Activated B cell treated with CpG ODN at 0.5 μM for 24 hours (primary cell): ENCODE results near the gene SMURF1. TPM values are rescaled to one million over a fixed set of nuclear protein-coding genes. Genes with fewer than 3 reads are reported as not detected.

Source experiments
- ATAC-seq: fragments of 200-7000 bp; cut with Tn5 transposase; one replicate; pipeline ENCODE4 v1.10.0; 2021; ENCODE audit warnings: low read depth, mild to moderate bottlenecking, moderate library complexity
- CTCF ChIA-PET: fragments of 350-600 bp; sonication (Branson Sonifier 250); formaldehyde crosslinking; loops from one replicate; lab custom pipeline; 2021; ENCODE audit warnings: antibody characterized with exemption; lab: Charles Lee
- POLR2A ChIA-PET: fragments of 350-600 bp; sonication (Branson Sonifier 250); formaldehyde crosslinking; loops from one replicate; lab custom pipeline; 2021; ENCODE audit warnings: antibody characterized with exemption; lab: Charles Lee
- DNase-seq: peaks from one replicate; pipeline ENCODE4 v3.0.0; 2022
- H3K27ac Mint-ChIP-seq: one replicate; pipeline ENCODE4 v1.8.0; 2020; ENCODE audit warnings: mixed read lengths
- H3K27me3 Mint-ChIP-seq: one replicate; pipeline ENCODE4 v1.8.0; 2021; ENCODE audit warnings: mixed read lengths
- H3K36me3 Mint-ChIP-seq: one replicate; pipeline ENCODE4 v1.8.0; 2021; ENCODE audit warnings: low read depth, mixed read lengths
- H3K4me1 Mint-ChIP-seq: one replicate; pipeline ENCODE4 v1.8.0; 2021; ENCODE audit warnings: mixed read lengths
- H3K4me3 Mint-ChIP-seq: one replicate; pipeline ENCODE4 v1.8.0; 2020; ENCODE audit warnings: mild to moderate bottlenecking, mixed read lengths
- H3K9me3 Mint-ChIP-seq: one replicate; pipeline ENCODE4 v1.8.0; 2020; ENCODE audit warnings: mixed read lengths
- CTCF ChIP-seq: fragments of 200-600 bp; IDR thresholded peaks from one replicate; pipeline ENCODE4 v1.8.0; 2022; ENCODE audit warnings: antibody characterized with exemption, mild to moderate bottlenecking
- intact Hi-C: fragments of 100-400 bp; cut with micrococcal nuclease; formaldehyde crosslinking; loops from one replicate; pipeline ENCODE4 v1.15.1; 2024
- total RNA-seq: library from RNA; stranded (reverse); gene quantifications from 2 replicates; pipeline ENCODE4 v1.2.3, GENCODE V29; 2022

The SMURF1 gene
- total RNA-seq, 1 donor from 2014 or later: 23.1 TPM

- Mint-ChIP-seq H3K4me1 (peaks cover 49% of the 10 kb centered on the region), H3K36me3 (no peaks in the 10 kb centered on the region), H3K27ac (no peak overlapping the region), H3K9me3 (no peaks in the 10 kb centered on the region), H3K27me3 (no peaks in the 10 kb centered on the region), H3K4me3 (no peak overlapping the region)
- ATAC-seq (no peak), DNase-seq (no peak)
- no peak for TF ChIP-seq CTCF
- CTCF ChIA-PET: no interaction called here
- intact Hi-C loops: no loop called here
- POLR2A ChIA-PET: no interaction called here
Observed at GRCh38 chr7:99132595-99133321, 11.2 kb downstream of the SMURF1 start.

GRCh38 chr7:99131290-99131689 is 12.6 kb downstream of the SMURF1 start:
- Mint-ChIP-seq H3K27ac (no peak overlapping the region), H3K4me1 (peaks cover 39% of the 10 kb centered on the region), H3K9me3 (no peaks in the 10 kb centered on the region), H3K36me3 (no peaks in the 10 kb centered on the region), H3K27me3 (no peaks in the 10 kb centered on the region), H3K4me3 (no peak overlapping the region)
- no peak for DNase-seq
- ChIA-PET CTCF (no interaction called here), POLR2A (no interaction called here)
- no peak for TF ChIP-seq CTCF
- ATAC-seq: no peak
- intact Hi-C loops: no loop called here

GRCh38 chr7:99129536-99129935 is 14.4 kb downstream of the SMURF1 start:
- H3K4me1 Mint-ChIP-seq: peaks cover 42% of the 10 kb centered on the region
- H3K9me3 Mint-ChIP-seq: no peaks in the 10 kb centered on the region
- ChIA-PET POLR2A (no interaction called here), CTCF (no interaction called here)
- H3K4me3 Mint-ChIP-seq: no peak overlapping the region
- no peak for DNase-seq
- H3K27me3 Mint-ChIP-seq: no peaks in the 10 kb centered on the region
- TF ChIP-seq CTCF: no peak
- no peak overlapping the region for H3K27ac Mint-ChIP-seq
- intact Hi-C loops: loop anchor here (2.0 kb wide), 1 partner anchor 15 kb away; no protein-coding TSS in a partner anchor
- no peaks in the 10 kb centered on the region for H3K36me3 Mint-ChIP-seq
- no peak for ATAC-seq

GRCh38 chr7:99129001-99129400 is 14.9 kb downstream of the SMURF1 start:
- no peak overlapping the region for H3K27ac Mint-ChIP-seq
- intact Hi-C loops: loop anchor here (2.0 kb wide), 1 partner anchor 14 kb away; no protein-coding TSS in a partner anchor
- peaks cover 43% of the 10 kb centered on the region for H3K4me1 Mint-ChIP-seq
- no peaks in the 10 kb centered on the region for H3K27me3 Mint-ChIP-seq
- ChIA-PET POLR2A (no interaction called here), CTCF (no interaction called here)
- H3K36me3 Mint-ChIP-seq: no peaks in the 10 kb centered on the region
- TF ChIP-seq CTCF: no peak
- H3K4me3 Mint-ChIP-seq: no peak overlapping the region
- ATAC-seq (no peak), DNase-seq (no peak)
- H3K9me3 Mint-ChIP-seq: no peaks in the 10 kb centered on the region

GRCh38 chr7:99128076-99128950 is 15.6 kb downstream of the SMURF1 start:
- no peak for ATAC-seq
- CTCF ChIA-PET: no interaction called here
- POLR2A ChIA-PET: no interaction called here
- intact Hi-C loops: loop anchor here (2.0 kb wide), 1 partner anchor 14 kb away; no protein-coding TSS in a partner anchor
- no peaks in the 10 kb centered on the region for H3K9me3 Mint-ChIP-seq
- no peaks in the 10 kb centered on the region for H3K27me3 Mint-ChIP-seq
- TF ChIP-seq CTCF: no peak
- H3K27ac Mint-ChIP-seq: no peak overlapping the region
- H3K4me1 Mint-ChIP-seq: peaks cover 43% of the 10 kb centered on the region
- H3K36me3 Mint-ChIP-seq: no peaks in the 10 kb centered on the region
- no peak overlapping the region for H3K4me3 Mint-ChIP-seq
- DNase-seq: no peak
